H1 (cell line): Measurements from ENCODE around the gene SH3RF3.

Source experiments
- CBX5 ChIP-seq: fragments of 300-800, 300-1000 bp; sonication (generic); IDR thresholded peaks from 2 replicates; pipeline ENCODE4 v1.7.1; 2016; ENCODE audit warnings: antibody characterized with exemption, low read length, low read depth
- EGR1 ChIP-seq: IDR thresholded peaks from 2 replicates; pipeline ENCODE4 v1.6.1; 2011; ENCODE audit warnings: low read depth, low read length, borderline replicate concordance
- PHF8 ChIP-seq: fragments of 200-600 bp; sonication (generic); conservative IDR thresholded peaks from 2 replicates; pipeline ENCODE4 v1.7.1; 2012; ENCODE audit warnings: low read depth, mild to moderate bottlenecking, inconsistent platforms, low read length, moderate library complexity
- TF ChIP-seq, protein P1 (sequence below), 3 experiments: IDR thresholded peaks; 1 replicate in 2 of 3; 2 replicates in 1 of 3; pipeline versions ENCODE4 v1.5.1 to v1.6.1; 2011; ENCODE audit warnings: low read length in 3 of 3, mild to moderate bottlenecking in 3 of 3, inconsistent platforms in 2 of 3, low read depth in 1 of 3, moderate library complexity in 1 of 3; ENCODE audit not compliant: insufficient read depth in 1 of 3; ENCODE audit errors: control extremely low read depth in 1 of 3

DNA sequence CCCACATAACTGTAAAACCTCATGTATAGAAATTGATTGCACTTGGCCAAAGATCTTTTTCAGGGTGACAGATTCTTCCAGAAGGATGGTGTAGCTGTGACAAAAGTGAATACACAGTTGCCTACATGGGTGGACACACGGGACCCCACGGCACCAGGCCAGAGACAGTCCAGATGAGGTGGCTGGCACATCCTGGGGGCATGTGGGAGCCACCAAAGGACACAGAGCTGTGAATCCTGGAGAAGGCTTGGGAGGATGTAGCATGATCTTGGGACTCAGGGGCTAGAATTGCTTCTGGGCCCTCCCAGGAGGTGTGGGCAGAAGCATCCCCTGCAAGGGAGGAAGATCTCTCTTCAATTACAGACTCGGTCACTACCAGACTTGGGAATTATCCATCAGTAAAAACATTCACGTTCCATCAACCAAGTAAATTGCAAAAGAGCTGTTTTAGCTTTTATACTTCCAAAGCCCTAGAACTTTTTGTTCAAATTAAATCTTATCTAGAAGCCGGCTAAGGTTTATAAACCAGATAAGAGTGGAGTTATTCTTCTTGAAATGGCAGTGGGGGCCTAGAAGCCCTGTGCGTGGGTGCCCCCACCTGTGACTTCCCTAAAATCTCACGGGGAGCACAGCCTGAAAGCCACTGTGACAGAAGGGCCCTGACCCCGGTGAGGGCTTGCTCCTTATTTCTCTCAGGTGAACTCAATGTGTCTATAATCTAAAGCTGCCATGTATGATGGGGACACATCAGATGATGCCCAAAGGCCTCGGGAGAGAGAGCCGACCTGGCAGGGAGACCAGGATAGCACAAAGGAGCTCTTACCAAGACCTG is 403.1 kb downstream of the SH3RF3 start:
- TF ChIP-seq, protein P1, sequence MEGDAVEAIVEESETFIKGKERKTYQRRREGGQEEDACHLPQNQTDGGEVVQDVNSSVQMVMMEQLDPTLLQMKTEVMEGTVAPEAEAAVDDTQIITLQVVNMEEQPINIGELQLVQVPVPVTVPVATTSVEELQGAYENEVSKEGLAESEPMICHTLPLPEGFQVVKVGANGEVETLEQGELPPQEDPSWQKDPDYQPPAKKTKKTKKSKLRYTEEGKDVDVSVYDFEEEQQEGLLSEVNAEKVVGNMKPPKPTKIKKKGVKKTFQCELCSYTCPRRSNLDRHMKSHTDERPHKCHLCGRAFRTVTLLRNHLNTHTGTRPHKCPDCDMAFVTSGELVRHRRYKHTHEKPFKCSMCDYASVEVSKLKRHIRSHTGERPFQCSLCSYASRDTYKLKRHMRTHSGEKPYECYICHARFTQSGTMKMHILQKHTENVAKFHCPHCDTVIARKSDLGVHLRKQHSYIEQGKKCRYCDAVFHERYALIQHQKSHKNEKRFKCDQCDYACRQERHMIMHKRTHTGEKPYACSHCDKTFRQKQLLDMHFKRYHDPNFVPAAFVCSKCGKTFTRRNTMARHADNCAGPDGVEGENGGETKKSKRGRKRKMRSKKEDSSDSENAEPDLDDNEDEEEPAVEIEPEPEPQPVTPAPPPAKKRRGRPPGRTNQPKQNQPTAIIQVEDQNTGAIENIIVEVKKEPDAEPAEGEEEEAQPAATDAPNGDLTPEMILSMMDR (IDR thresholded peaks at IDR 0.05; ENCODE audit: control extremely low read depth in 1 of 3, insufficient read depth in 1 of 3, low read depth in 1 of 3, low read length in 3 of 3), result no peak
- TF ChIP-seq EGR1, result no peak
- TF ChIP-seq CBX5, result no peak
- no peak for TF ChIP-seq PHF8
